HEK293 (cell line): ENCODE measurements around the gene KLHDC9.

Experiments
- CTCF ChIA-PET: fragments of 350-600 bp; formaldehyde crosslinking; extraction: SDS; loops from one replicate; lab custom pipeline; 2021; ENCODE audit warnings: antibody characterized with exemption; lab: Yijun Ruan, JAX
- POLR2A ChIA-PET: fragments of 300-600 bp; formaldehyde crosslinking; extraction: SDS; loops from one replicate; lab custom pipeline; 2020; ENCODE audit warnings: antibody characterized with exemption, inconsistent platforms; lab: Yijun Ruan, JAX
- H3K27ac ChIP-seq: fragments of 200-500 bp; sonication (Bioruptor generic); 2 replicates; pipeline ENCODE4 v1.5.1; 2014; ENCODE audit warnings: low read depth, low read length, control low read depth, inconsistent platforms; ENCODE audit errors: extremely low read depth
- H3K36me3 ChIP-seq, 2 experiments: fragments of 200-500 bp in 1 of 2; sonication (Bioruptor generic) in 1 of 2; 1 replicate in 1 of 2; 2 replicates in 1 of 2; pipeline ENCODE4 v1.5.1; 2014 to 2017; ENCODE audit warnings: inconsistent platforms in 2 of 2, low read length in 2 of 2; ENCODE audit not compliant: control insufficient read depth in 2 of 2, insufficient read depth in 1 of 2
- H3K4me1 ChIP-seq: fragments of 200-500 bp; sonication (Bioruptor generic); 2 replicates; pipeline ENCODE4 v1.5.1; 2014; ENCODE audit warnings: mild to moderate bottlenecking, low read length, inconsistent platforms; ENCODE audit not compliant: control insufficient read depth, insufficient read depth
- H3K4me3 ChIP-seq: 2 replicates; pipeline ENCODE4 v1.5.1; 2011; ENCODE audit warnings: low read depth, mild to moderate bottlenecking, control low read depth, low read length, moderate library complexity
- H3K9me3 ChIP-seq: fragments of 200-500 bp; sonication (Bioruptor generic); 2 replicates; pipeline ENCODE4 v1.5.1; 2014; ENCODE audit warnings: low read depth, low read length, inconsistent platforms; ENCODE audit not compliant: control insufficient read depth, insufficient read depth
- ATF2 ChIP-seq: fragments of 450-650 bp; formaldehyde crosslinking; IDR thresholded peaks from 2 replicates; pipeline ENCODE4 v1.5.1; 2016; ENCODE audit warnings: missing biosample characterization, missing genetic modification characterization, low read depth
- GLI2 ChIP-seq: fragments of 450-650 bp; formaldehyde crosslinking; IDR thresholded peaks from 2 replicates; pipeline ENCODE4; 2017; ENCODE audit warnings: missing biosample characterization, missing genetic modification characterization, low read depth, borderline replicate concordance
- MEIS1 ChIP-seq: sonication (generic); formaldehyde crosslinking; IDR thresholded peaks from 2 replicates; pipeline ENCODE4 v1.8.1; 2022; ENCODE audit warnings: missing genetic modification reagents, mild to moderate bottlenecking, borderline replicate concordance
- RBAK ChIP-seq: fragments of 450-650 bp; formaldehyde crosslinking; IDR thresholded peaks from 2 replicates; pipeline ENCODE4 v1.5.1; 2016; ENCODE audit warnings: missing biosample characterization, missing genetic modification characterization
- SP3 ChIP-seq: fragments of 450-650 bp; formaldehyde crosslinking; IDR thresholded peaks from 2 replicates; pipeline ENCODE4 v1.5.1; 2016; ENCODE audit warnings: missing biosample characterization, missing genetic modification characterization
- TCF7L2 ChIP-seq: IDR thresholded peaks from 2 replicates; pipeline ENCODE4 v1.6.1; 2011; ENCODE audit warnings: low read depth, mild to moderate bottlenecking, inconsistent platforms, low read length, moderate library complexity, borderline replicate concordance
- YY2 ChIP-seq: fragments of 450-650 bp; formaldehyde crosslinking; IDR thresholded peaks from 2 replicates; pipeline ENCODE4 v1.5.1; 2016; ENCODE audit warnings: missing biosample characterization, missing genetic modification characterization
- ZBTB1 ChIP-seq: fragments of 450-650 bp; formaldehyde crosslinking; IDR thresholded peaks from 2 replicates; pipeline ENCODE4 v1.5.1; 2016; ENCODE audit warnings: missing biosample characterization, missing genetic modification characterization
- ZBTB20 ChIP-seq: fragments of 450-650 bp; formaldehyde crosslinking; IDR thresholded peaks from 2 replicates; pipeline ENCODE4 v1.5.1; 2016; ENCODE audit warnings: missing biosample characterization, missing genetic modification characterization
- ZBTB26 ChIP-seq: fragments of 450-650 bp; formaldehyde crosslinking; optimal IDR thresholded peaks from 2 replicates; pipeline ENCODE3; 2016; ENCODE audit warnings: missing biosample characterization, mild to moderate bottlenecking, missing genetic modification characterization
- ZBTB6 ChIP-seq: fragments of 450-650 bp; formaldehyde crosslinking; IDR thresholded peaks from 2 replicates; pipeline ENCODE4 v1.5.1; 2017; ENCODE audit warnings: missing biosample characterization, missing genetic modification characterization
- ZNF10 ChIP-seq: fragments of 450-650 bp; formaldehyde crosslinking; IDR thresholded peaks from 2 replicates; pipeline ENCODE4 v1.5.1; 2017; ENCODE audit warnings: missing biosample characterization, missing genetic modification characterization
- ZNF18 ChIP-seq: fragments of 450-650 bp; formaldehyde crosslinking; IDR thresholded peaks from 2 replicates; pipeline ENCODE4 v1.5.1; 2016; ENCODE audit warnings: missing biosample characterization, missing genetic modification characterization
- ZNF302 ChIP-seq: fragments of 450-650 bp; formaldehyde crosslinking; IDR thresholded peaks from 2 replicates; pipeline ENCODE4 v1.5.1; 2016; ENCODE audit warnings: missing biosample characterization, missing genetic modification characterization, low read depth
- ZNF366 ChIP-seq: fragments of 450-650 bp; formaldehyde crosslinking; conservative IDR thresholded peaks from 2 replicates; pipeline ENCODE4 v1.5.1; 2016; ENCODE audit warnings: missing biosample characterization, missing genetic modification characterization
- ZNF37A ChIP-seq: fragments of 450-650 bp; IDR thresholded peaks from 2 replicates; pipeline ENCODE4 v1.5.1; 2018; ENCODE audit warnings: missing biosample characterization, missing genetic modification characterization
- ZNF398 ChIP-seq: fragments of 450-650 bp; formaldehyde crosslinking; IDR thresholded peaks from 2 replicates; pipeline ENCODE4 v1.5.1; 2017; ENCODE audit warnings: missing biosample characterization, missing genetic modification characterization
- ZNF404 ChIP-seq: fragments of 450-650 bp; formaldehyde crosslinking; IDR thresholded peaks from 2 replicates; pipeline ENCODE4 v1.5.1; 2017; ENCODE audit warnings: missing biosample characterization, missing genetic modification characterization
- ZNF423 ChIP-seq: fragments of 450-650 bp; formaldehyde crosslinking; IDR thresholded peaks from 2 replicates; pipeline ENCODE4 v1.5.1; 2016; ENCODE audit warnings: missing biosample characterization, missing genetic modification characterization
- ZNF426 ChIP-seq: fragments of 450-650 bp; formaldehyde crosslinking; IDR thresholded peaks from 2 replicates; pipeline ENCODE4 v1.5.1; 2017; ENCODE audit warnings: missing biosample characterization, missing genetic modification characterization, mild to moderate bottlenecking, inconsistent platforms, moderate library complexity
- ZNF514 ChIP-seq: fragments of 450-650 bp; formaldehyde crosslinking; IDR thresholded peaks from 2 replicates; pipeline ENCODE4 v1.5.1; 2016; ENCODE audit warnings: missing biosample characterization, missing genetic modification characterization
- ZNF529 ChIP-seq: fragments of 450-650 bp; formaldehyde crosslinking; IDR thresholded peaks from 2 replicates; pipeline ENCODE4 v1.5.1; 2017; ENCODE audit warnings: missing genetic modification characterization, missing biosample characterization; ENCODE audit not compliant: insufficient replicate concordance
- ZNF645 ChIP-seq: fragments of 450-650 bp; formaldehyde crosslinking; IDR thresholded peaks from 2 replicates; pipeline ENCODE4; 2016; ENCODE audit warnings: missing biosample characterization, missing genetic modification characterization
- ZNF654 ChIP-seq: fragments of 450-650 bp; formaldehyde crosslinking; IDR thresholded peaks from 2 replicates; pipeline ENCODE4 v1.5.1; 2016; ENCODE audit warnings: low read depth, missing biosample characterization, missing genetic modification characterization
- ZNF660 ChIP-seq: fragments of 450-650 bp; IDR thresholded peaks from 2 replicates; pipeline ENCODE4 v1.5.1; 2018; ENCODE audit warnings: missing biosample characterization, mild to moderate bottlenecking, missing genetic modification characterization
- ZNF692 ChIP-seq: fragments of 450-650 bp; formaldehyde crosslinking; IDR thresholded peaks from 2 replicates; pipeline ENCODE4 v1.5.1; 2016; ENCODE audit warnings: missing biosample characterization, missing genetic modification characterization

Gene KLHDC9

GRCh38 chr1:161132410-161133219 is 34.5 kb downstream of the KLHDC9 start, which contains the start of gene DEDD:
Gene DEDD (minus strand): TSS chr1:161132667. CDS start chr1:161124462, 8,205 bp downstream.
- Histone ChIP-seq H3K9me3 (no peaks in the 10 kb centered on the region), H3K4me1 (0 out of 2 replicates have a peak, but pooled peaks cover 2% of the 10 kb centered on the region), H3K36me3 (peaks cover 0 to 34% of the 10 kb centered on the region in 2 experiments; a peak in 2 of 3 replicates), H3K27ac (peak within 1 kb of the TSS; percentile 91), H3K4me3 (peak within 1 kb of the TSS; percentile 84)
- POLR2A ChIA-PET = interaction anchor here (0.6 to 3.8 kb wide), 15 partner anchors 9 to 693 kb away, joined by 3 to 28 read pairs (median 5); partner anchors contain the start of genes F11R, NIT1, PFDN2 and PPOX
- CTCF ChIA-PET = interaction anchor here (0.6 to 1.4 kb wide), 5 partner anchors 13 to 154 kb away, joined by 3 to 5 read pairs (median 3); partner anchors contain the start of gene PPOX
- no peak for TF ChIP-seq ZNF426 (tag by site-specific recombination)
- no peak for TF ChIP-seq ATF2 (tag by site-specific recombination)
- TF ChIP-seq ZNF645 (tag by site-specific recombination) = no peak
- TF ChIP-seq ZBTB6 (tag by site-specific recombination) = peak; percentile 44; the same call in 1 of the 2 replicates
- no peak for TF ChIP-seq TCF7L2
- TF ChIP-seq GLI2 = no peak
- TF ChIP-seq ZNF10 (tag by site-specific recombination) = peak; percentile 46; the same call in 1 of the 2 replicates
- no peak for TF ChIP-seq ZNF302
- TF ChIP-seq ZNF692 (tag by site-specific recombination) = peak; percentile 61; the same call in 1 of the 2 replicates
- no peak for TF ChIP-seq ZBTB1 (tag by site-specific recombination)
- no peak for TF ChIP-seq ZNF404 (tag by site-specific recombination)
- TF ChIP-seq YY2 (tag by site-specific recombination) = peak; percentile 97
- no peak for TF ChIP-seq ZNF529
- peak; percentile 47; the same call in 1 of the 2 replicates for TF ChIP-seq ZNF366 (tag by site-specific recombination)
- TF ChIP-seq ZBTB26 (tag by site-specific recombination) = peak; percentile 24
- no peak; the same call in none of the 2 replicates for TF ChIP-seq ZNF398 (tag by site-specific recombination)
- TF ChIP-seq MEIS1 (CRISPR knock-in tag) = no peak
- TF ChIP-seq ZNF18 = no peak
- TF ChIP-seq ZNF37A (tag by site-specific recombination) = no peak
- TF ChIP-seq ZNF654 (tag by site-specific recombination) = no peak
- TF ChIP-seq RBAK = no peak
- peak; percentile 89 for TF ChIP-seq SP3 (tag by site-specific recombination)
- no peak for TF ChIP-seq ZNF514
- peak; percentile 91 for TF ChIP-seq ZNF660 (tag by site-specific recombination)
- peak; percentile 97 for TF ChIP-seq ZBTB20 (tag by site-specific recombination)
- no peak for TF ChIP-seq ZNF423 (tag by site-specific recombination)
